GM21423 (cell line): ENCODE results near the gene ZNF415.

Experiments
- ATAC-seq: cut with Tn5 transposase; IDR thresholded peaks from one replicate; pipeline ENCODE4 v1.9.1; 2021; ENCODE audit warnings: mild to moderate bottlenecking, moderate library complexity; ENCODE audit not compliant: unreplicated experiment

The ZNF415 gene

GRCh38 chr19:53057904-53058580 is 74.7 kb downstream of the ZNF415 start:
- no peak for ATAC-seq
